NCI-H748 treated with DMSO at 0.1 percent for 48 hours (cell line): ENCODE data around the gene GRIP1.

Experiments
- DNase-seq: peaks from one replicate; lab custom pipeline; 2025; lab: John Stamatoyannopoulos, UW

GRIP1 gene

GRCh38 chr12:66600903-66601302 is 78.0 kb downstream of the GRIP1 start:
- peak; percentile 91 for DNase-seq

GRCh38 chr12:66599816-66600215 is 79.1 kb downstream of the GRIP1 start:
- DNase-seq = peak; percentile 79

GRCh38 chr12:66598608-66599007 is 80.3 kb downstream of the GRIP1 start:
- DNase-seq = no peak

DNA sequence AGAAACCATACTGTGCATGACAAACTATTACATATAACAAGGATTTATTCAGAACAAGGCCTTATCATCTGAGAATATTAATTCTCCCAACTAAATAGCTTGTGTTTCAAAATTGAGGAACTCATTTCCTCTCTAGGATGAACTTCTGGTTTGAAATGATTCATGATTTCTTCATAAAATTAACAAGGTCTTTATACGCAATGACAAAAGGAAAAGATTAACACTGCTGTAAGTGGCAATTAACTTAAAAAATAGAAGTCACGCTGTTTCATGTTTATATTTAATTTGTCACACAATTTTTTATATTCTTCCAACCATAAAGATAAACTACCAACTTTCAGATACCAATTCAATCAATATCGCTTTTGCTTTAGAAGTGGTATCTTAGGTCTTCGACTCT is 80.8 kb downstream of the GRIP1 start:
- DNase-seq = peak; percentile 33

DNA sequence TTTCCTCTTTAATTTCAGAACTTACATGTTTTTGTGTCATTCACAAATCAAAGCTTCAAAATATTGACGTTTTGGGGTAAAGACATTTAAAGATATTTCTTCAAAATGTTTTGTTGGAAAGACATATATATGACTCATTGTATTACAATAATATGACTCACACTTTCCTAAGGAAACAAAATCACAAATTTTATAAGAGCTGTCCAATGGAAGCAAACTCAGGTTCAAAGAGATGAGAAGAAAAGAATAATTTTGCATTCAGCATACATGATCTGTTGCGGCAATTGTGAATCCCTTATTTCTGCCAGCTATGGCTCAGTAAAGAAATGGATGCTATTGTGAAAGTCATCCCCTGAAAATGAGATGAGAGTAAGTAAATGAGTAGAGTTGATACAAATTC is 82.7 kb downstream of the GRIP1 start:
- no peak for DNase-seq

DNA sequence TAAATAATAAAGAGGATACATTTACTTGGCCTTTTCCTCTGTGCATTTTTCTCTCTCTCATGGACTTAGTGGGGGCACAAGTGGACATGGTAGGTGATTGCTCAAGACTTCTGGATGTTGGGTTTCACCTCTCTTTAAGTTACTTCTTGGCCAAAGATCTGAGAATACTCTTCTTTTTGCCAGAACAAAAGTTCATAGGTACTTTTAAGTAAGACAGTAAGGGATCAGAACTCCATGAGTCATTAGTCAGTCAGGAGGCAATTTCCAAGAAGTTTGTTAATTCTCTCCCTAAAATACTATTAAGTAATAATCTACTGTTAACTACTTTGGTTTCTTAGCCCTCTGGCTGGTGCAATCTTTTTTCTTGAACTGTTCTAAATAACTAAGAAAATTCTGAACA is 84.2 kb downstream of the GRIP1 start:
- DNase-seq = no peak

DNA sequence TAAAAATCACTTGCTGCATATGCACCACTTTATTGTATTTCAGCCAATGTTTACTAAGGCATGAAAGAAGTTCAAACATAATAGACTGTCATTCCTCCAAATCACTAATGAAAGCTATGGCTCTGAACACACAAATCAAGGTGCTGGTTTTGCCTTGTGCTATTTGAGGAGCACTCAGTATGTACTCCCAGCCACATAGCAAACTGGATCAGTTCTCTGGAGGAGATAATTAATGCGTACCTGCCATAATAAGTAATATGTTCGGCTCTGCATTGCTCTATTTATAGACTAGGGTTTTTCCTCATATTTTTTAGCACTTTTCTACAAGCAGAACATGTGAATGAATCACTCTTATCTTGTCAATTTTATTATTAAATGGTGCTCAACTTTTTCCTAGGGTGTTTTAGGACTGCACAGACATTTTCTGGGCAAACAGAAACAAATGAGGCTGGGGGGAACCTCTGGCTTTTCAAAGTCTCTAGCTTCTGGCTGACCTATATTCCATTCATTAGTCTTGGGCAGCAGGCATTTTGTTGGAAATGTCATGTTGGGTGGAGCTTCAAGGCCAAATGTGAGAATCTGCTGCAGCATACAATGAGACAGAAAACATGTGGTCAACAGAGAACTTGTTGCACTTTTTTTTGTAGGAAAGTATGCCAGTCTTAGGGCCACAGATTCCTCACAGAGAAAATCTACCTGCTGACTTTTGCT is 88.4 kb downstream of the GRIP1 start:
- DNase-seq = no peak

GRCh38 chr12:66589095-66589494 is 89.8 kb downstream of the GRIP1 start:
- no peak for DNase-seq

DNA sequence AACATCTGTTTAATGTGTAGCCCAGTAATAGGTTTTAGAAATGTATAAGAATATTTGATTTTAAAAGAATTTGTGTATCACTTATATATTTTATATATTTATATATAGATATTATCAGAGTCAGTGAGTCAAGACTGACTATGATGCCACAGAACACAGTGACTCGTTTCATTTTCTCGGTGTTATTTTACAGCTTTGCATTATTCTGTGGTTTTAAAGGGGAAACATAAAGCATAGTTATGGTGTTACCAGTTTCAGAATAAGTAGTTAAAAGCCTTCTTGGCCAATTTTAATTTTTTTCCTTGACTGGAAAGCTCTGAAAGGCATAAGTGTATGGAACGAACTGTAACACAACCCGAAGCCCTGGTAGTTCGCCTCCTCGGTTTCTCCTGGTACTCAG is 91.0 kb downstream of the GRIP1 start:
- DNase-seq = no peak

DNA sequence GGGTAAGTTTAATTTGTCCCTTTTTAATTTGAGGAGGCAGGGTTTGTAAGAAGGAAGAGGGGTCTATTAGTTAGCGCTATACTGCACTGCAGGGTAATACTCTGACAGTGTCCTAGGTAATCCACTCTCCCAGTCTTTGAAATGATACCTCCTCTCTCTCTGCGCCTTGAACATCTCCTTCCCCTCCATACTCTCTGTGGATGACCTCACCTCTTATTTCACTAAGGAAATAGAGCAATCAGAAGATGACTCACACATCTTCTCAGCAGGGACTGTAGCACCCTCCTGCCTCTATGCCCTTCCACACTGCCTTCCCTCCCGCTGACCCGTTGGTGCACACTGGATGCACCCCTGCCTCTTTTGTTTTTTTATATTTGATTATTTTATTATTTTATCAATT is 94.2 kb downstream of the GRIP1 start:
- DNase-seq = no peak

DNA sequence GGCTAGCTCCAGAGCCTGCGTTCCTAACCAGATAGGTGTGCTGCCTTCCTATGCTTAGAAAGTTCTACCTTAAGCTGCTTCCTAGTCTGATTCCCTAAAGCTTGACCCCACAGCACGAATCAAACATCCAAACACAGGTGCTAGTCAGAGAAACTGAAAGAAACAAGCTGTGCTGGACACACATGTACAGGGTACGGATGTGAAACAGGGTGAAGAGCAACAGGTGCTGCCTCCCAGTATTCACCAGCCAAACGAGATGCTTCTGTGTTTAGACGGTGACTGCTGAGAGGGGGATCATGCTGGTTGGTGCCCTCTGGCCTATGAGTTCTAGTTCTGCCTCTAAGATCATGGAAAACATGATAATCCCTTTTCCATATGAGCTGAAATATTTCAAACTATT is 105.3 kb downstream of the GRIP1 start:
- DNase-seq = no peak

- DNase-seq = no peak
These were observed 106.0 kb downstream of the GRIP1 start for GRCh38 chr12:66572845-66573244.

DNA sequence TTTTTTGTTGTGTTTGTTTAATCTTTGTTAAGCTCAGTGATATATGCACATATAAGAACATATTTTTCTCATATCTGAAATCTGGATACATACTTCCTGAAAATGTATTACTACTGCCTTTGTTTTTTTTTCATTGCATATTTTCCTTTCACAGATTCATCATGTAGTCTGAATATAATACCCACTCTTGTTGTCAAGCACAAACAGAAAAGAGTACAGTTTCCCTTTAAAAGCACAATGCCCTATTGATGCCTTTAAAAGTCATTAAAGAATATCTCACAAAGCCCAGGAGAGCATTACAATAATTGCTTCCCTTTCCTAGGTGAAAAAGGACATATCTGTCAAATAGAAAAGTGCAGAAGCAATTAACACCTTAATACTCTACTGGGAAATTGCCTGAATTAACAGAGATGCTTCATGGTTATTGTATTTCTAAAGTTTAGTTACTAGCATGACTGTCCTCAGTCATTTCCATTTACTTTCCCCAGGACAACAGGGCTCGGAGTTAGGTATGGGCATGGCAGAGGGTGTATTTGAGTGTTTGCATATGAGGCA is 107.4 kb downstream of the GRIP1 start:
- no peak for DNase-seq

GRCh38 chr12:66563220-66563619 is 115.7 kb downstream of the GRIP1 start:
- DNase-seq = no peak

DNA sequence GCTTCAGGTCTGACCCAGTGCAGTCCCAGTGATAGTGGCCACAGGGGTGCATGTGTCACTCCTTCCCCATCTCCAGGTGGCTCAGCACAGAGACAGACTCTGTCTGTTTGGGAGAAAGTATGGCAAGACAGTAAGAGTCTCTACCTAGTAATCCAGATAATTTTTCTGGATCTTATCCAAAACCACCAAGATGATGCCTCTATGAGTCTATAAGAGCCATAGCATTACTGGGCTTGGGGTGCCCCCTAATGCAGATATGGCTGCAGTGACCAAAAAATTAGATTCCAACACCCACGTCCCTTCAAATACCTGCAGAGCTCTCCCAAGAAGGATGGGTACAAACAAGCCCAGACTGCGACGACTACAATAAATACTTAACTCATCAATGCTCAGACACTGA is 123.8 kb downstream of the GRIP1 start:
- DNase-seq = no peak

GRCh38 chr12:66552716-66553115 is 126.2 kb downstream of the GRIP1 start:
- DNase-seq = no peak

DNA sequence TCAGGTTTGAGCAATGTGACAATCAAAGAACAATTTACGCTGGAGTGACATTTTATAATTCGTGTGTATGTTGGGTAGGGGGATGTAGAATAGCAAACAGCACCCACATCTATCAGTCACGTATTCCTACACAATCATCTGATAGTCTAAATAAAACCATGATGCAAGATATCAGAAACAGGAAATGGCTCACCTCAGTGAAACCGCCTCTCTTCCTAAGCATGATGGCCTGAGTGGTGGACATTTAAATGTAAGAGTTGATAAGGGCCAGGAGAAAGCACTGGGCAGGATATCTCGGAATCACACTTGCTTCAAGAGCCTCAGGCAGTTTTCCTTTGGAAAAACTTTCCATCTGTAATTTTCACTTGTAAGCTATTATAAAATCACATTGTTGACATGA is 128.2 kb downstream of the GRIP1 start:
- no peak for DNase-seq

- no peak for DNase-seq
These were observed 129.9 kb downstream of the GRIP1 start for GRCh38 chr12:66549050-66549389.

GRCh38 chr12:66548338-66549049 is 130.4 kb downstream of the GRIP1 start:
- DNase-seq = no peak

DNA sequence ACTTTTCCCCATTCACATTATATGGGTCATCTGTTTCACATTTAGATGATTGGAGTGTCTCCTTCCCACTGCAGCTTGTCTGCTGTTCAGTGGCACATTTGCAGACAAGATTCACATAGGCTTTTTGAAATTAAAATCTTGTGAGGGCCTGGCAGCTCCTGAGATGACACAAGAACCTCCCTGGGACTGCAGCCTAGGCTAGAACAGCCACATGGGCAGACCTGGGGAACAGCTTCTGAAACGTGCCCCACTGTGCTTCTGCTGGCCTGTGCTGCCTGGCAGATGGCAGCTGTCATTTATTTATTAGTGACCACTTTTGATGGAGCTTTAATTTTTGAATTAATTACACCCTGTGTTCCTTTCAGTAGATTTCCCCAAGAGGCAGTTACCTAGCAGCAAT is 137.4 kb downstream of the GRIP1 start:
- DNase-seq = no peak

GRCh38 chr12:66539431-66539830 is 139.4 kb downstream of the GRIP1 start:
- no peak for DNase-seq

DNA sequence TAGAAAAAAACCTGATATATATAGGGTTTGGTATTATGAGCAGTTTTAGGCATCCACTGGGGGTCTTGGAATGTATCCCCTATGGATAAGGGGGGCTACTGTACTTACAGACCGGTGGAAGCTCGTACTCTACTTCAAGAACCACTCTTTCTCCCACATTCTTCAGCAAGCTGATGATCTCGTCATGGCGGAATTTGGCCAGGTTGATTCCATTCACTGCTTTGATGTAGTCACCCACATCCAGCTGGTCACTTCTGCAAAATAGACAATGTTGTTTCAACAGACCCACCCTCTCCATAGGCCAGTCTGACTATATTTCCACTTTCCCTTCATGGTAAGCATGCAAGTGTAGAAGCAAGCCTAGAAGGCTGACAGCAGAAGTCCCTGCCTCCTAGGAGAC is 139.9 kb downstream of the GRIP1 start:
- no peak for DNase-seq

- no peak for DNase-seq
These were observed 141.0 kb downstream of the GRIP1 start for GRCh38 chr12:66537876-66538275.

DNA sequence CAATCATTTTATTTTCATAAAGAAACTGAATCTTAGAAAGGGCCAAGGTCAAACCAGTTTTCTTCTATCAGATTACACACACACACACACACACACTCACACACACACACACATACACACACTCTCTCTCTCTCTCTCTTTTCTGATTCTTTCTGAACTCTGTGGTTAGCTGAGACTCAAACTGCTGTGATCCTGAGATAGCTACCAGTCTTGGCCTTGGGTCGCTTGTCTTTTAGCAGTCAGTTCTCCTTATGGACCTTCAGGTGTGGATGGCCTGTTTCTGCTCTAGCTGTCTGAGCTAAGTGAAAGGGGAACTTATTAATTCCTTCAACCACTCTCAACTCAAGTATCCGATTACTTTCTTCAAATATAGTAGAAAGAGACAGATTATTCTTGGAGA is 145.1 kb downstream of the GRIP1 start:
- DNase-seq = no peak
